ENCODE data around the gene RFX1. TPM values are rescaled to one million over a fixed set of nuclear protein-coding genes. Genes with fewer than 3 reads are reported as not detected.

The RFX1 gene
- total and polyA plus RNA-seq, 9 of the 15 experiments (the other 6 are each of a cell fraction or from before 2014, with no cell fraction given): 0.14 to 19.3 (median 1.2) TPM

DNA sequence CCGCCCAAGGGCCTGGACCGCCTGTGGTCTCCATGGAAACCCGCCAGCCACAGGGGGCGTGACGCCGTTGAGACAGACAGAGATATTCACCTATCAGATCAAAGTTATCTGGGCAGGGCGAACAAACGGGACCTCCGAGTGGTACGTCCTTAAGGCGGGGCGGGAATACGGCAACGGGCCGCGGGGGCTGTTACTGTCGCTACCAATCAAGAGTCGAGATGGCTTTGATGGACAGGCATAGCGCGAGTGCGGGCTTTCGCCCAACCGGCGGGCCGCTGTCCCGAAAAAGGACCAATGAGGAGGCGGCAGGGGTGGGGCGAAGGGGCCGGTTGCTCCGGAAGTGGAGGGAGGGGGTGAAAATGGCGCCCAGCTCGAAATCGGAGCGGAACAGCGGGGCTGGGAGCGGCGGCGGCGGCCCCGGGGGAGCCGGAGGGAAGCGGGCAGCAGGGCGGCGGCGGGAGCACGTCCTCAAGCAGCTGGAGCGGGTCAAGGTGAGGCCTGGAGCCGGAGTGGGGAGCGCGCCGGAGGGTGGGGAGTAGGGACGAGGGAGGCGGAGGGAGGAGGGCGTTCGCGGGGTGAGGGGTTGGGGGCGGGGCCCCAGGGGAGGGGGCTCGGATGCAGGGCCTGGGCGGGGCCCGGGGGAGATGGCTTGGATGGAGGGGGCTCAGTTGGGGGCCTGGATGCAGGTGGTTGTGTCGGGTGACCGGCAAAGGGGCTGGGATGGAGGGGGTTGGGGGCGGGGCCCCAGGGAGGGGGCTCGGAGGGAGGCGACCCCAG, 53.8 kb downstream of the RFX1 start, which contains the start of gene DCAF15 (continued):
- TF ChIP-seq, protein P1, sequence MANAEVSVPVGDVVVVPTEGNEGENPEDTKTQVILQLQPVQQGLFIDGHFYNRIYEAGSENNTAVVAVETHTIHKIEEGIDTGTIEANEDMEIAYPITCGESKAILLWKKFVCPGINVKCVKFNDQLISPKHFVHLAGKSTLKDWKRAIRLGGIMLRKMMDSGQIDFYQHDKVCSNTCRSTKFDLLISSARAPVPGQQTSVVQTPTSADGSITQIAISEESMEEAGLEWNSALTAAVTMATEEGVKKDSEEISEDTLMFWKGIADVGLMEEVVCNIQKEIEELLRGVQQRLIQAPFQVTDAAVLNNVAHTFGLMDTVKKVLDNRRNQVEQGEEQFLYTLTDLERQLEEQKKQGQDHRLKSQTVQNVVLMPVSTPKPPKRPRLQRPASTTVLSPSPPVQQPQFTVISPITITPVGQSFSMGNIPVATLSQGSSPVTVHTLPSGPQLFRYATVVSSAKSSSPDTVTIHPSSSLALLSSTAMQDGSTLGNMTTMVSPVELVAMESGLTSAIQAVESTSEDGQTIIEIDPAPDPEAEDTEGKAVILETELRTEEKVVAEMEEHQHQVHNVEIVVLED (CRISPR knock-in tag; IDR thresholded peaks at IDR 0.05): peak; percentile 62
- TF ChIP-seq, protein P2, sequence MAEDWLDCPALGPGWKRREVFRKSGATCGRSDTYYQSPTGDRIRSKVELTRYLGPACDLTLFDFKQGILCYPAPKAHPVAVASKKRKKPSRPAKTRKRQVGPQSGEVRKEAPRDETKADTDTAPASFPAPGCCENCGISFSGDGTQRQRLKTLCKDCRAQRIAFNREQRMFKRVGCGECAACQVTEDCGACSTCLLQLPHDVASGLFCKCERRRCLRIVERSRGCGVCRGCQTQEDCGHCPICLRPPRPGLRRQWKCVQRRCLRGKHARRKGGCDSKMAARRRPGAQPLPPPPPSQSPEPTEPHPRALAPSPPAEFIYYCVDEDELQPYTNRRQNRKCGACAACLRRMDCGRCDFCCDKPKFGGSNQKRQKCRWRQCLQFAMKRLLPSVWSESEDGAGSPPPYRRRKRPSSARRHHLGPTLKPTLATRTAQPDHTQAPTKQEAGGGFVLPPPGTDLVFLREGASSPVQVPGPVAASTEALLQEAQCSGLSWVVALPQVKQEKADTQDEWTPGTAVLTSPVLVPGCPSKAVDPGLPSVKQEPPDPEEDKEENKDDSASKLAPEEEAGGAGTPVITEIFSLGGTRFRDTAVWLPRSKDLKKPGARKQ (CRISPR knock-in tag; IDR thresholded peaks at IDR 0.05): no peak
- TF ChIP-seq BRD9 (IDR thresholded peaks at IDR 0.05; ENCODE audit: low read depth, partially characterized antibody): no peak
- TF ChIP-seq ZNF175 (CRISPR knock-in tag; IDR thresholded peaks at IDR 0.05; ENCODE audit: low read depth): no peak
- TF ChIP-seq TBL1XR1 (IDR thresholded peaks at IDR 0.05; ENCODE audit: low read length in 2 of 2): peak in 1 of 2 experiments; percentile 55; a peak in 1 of 4 replicates
- TF ChIP-seq FOXK2 (conservative IDR thresholded peaks at IDR 0.05 in 1 of 2, IDR thresholded peaks at IDR 0.05 in 1 of 2; ENCODE audit: low read depth in 2 of 2): peak; percentile 54 to 66; a peak in 2 of 4 replicates
- TF ChIP-seq CBX1 (IDR thresholded peaks at IDR 0.05; ENCODE audit: low read depth): no peak
- TF ChIP-seq RFX1 (IDR thresholded peaks at IDR 0.05): peak; percentile 98
- TF ChIP-seq TCF3 (CRISPR knock-in tag; IDR thresholded peaks at IDR 0.05): 0 out of 2 replicates have a peak, but pooled peaks have one; percentile 18
- TF ChIP-seq, protein P3, sequence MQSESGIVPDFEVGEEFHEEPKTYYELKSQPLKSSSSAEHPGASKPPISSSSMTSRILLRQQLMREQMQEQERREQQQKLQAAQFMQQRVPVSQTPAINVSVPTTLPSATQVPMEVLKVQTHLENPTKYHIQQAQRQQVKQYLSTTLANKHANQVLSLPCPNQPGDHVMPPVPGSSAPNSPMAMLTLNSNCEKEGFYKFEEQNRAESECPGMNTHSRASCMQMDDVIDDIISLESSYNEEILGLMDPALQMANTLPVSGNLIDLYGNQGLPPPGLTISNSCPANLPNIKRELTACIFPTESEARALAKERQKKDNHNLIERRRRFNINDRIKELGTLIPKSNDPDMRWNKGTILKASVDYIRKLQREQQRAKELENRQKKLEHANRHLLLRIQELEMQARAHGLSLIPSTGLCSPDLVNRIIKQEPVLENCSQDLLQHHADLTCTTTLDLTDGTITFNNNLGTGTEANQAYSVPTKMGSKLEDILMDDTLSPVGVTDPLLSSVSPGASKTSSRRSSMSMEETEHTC (IDR thresholded peaks at IDR 0.05): no peak
- TF ChIP-seq GABPB1 (CRISPR knock-in tag; IDR thresholded peaks at IDR 0.05): peak; percentile 88; the same call in 1 of the 2 replicates
- TF ChIP-seq, protein P4, sequence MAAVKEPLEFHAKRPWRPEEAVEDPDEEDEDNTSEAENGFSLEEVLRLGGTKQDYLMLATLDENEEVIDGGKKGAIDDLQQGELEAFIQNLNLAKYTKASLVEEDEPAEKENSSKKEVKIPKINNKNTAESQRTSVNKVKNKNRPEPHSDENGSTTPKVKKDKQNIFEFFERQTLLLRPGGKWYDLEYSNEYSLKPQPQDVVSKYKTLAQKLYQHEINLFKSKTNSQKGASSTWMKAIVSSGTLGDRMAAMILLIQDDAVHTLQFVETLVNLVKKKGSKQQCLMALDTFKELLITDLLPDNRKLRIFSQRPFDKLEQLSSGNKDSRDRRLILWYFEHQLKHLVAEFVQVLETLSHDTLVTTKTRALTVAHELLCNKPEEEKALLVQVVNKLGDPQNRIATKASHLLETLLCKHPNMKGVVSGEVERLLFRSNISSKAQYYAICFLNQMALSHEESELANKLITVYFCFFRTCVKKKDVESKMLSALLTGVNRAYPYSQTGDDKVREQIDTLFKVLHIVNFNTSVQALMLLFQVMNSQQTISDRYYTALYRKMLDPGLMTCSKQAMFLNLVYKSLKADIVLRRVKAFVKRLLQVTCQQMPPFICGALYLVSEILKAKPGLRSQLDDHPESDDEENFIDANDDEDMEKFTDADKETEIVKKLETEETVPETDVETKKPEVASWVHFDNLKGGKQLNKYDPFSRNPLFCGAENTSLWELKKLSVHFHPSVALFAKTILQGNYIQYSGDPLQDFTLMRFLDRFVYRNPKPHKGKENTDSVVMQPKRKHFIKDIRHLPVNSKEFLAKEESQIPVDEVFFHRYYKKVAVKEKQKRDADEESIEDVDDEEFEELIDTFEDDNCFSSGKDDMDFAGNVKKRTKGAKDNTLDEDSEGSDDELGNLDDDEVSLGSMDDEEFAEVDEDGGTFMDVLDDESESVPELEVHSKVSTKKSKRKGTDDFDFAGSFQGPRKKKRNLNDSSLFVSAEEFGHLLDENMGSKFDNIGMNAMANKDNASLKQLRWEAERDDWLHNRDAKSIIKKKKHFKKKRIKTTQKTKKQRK (IDR thresholded peaks at IDR 0.05; ENCODE audit: borderline replicate concordance, low read depth, low read length): peak; percentile 95
- no peak for TF ChIP-seq ZNF561 (CRISPR knock-in tag; conservative IDR thresholded peaks at IDR 0.05)
- TF ChIP-seq, protein P5, sequence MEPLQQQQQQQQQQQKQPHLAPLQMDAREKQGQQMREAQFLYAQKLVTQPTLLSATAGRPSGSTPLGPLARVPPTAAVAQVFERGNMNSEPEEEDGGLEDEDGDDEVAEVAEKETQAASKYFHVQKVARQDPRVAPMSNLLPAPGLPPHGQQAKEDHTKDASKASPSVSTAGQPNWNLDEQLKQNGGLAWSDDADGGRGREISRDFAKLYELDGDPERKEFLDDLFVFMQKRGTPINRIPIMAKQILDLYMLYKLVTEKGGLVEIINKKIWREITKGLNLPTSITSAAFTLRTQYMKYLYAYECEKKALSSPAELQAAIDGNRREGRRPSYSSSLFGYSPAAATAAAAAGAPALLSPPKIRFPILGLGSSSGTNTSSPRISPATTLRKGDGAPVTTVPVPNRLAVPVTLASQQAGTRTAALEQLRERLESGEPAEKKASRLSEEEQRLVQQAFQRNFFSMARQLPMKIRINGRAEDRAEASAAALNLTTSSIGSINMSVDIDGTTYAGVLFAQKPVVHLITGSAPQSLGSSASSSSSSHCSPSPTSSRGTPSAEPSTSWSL (CRISPR knock-in tag; IDR thresholded peaks at IDR 0.05; ENCODE audit: borderline replicate concordance): no peak
- no peak for TF ChIP-seq ZNF253 (CRISPR knock-in tag; conservative IDR thresholded peaks at IDR 0.05)
